ENCODE measurements around the gene MLXIPL. TPM values are rescaled to one million over a fixed set of nuclear protein-coding genes. Genes with fewer than 3 reads are reported as not detected.
A peak's percentile ranks its signal among the peaks of the same experiment; 100 is the strongest.
"Not testable (repeated sequence)": the region's sequence is repeated elsewhere in the genome, so short reads cannot be mapped to it uniquely, and the experiment has no call there.

Gene MLXIPL
- total RNA-seq, 1 experiment from 2014 or later = not detected

DNA sequence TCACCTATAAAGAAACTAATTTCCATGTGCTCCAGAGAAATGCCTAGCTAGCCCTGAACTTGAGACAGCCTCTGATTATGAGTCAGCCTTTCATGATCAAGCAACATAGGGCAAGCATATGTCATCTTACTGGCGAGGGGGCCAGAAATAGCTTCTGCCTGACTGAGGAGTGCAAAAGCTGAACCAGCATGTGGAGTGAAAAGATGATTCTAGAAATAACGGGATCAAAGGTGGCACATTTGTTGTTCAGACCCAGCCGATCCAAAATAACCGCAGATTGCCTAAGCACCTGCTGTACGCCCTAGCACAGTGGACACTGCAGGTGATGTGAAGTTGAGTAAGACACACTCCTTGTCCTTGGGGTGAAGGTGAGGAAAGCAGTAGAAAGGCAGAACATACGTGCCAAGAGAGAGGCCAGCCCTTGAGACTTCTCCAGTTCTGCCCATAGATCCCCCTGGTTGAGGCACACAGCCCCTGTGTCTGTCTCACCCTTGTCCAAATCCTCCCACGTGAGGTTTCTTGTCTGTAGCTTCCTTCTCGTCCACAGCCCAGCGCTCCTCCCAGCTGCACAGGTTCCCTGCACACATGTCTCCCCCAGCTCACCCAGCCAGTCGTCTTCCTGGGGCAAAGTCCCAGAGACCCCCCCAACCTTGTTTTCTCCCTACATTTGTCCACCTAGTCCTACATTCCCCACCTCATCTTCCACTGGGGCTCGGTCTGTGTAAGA is 64.0 kb downstream of the MLXIPL start:
- peaks cover 15% of the 10 kb centered on the region for H4K20me1 ChIP-seq (ENCODE audit: insufficient read depth, low read depth, low read length)
- H3K9ac ChIP-seq (ENCODE audit: low read length) = peak overlapping the region; percentile 36
- H3K36me3 ChIP-seq (ENCODE audit: insufficient read depth, low read length) = peaks cover 5% of the 10 kb centered on the region; the same call in 1 of the 2 replicates
- H3K9me2 ChIP-seq (replicated peaks; ENCODE audit: insufficient read depth, low read length) = no peaks in the 10 kb centered on the region
- peaks cover 17% of the 10 kb centered on the region for H3K79me2 ChIP-seq (ENCODE audit: low read length)
- H2AFZ ChIP-seq (ENCODE audit: low read length) = no peak overlapping the region
- H3K4me1 ChIP-seq (ENCODE audit: low read length) = peaks cover 35% of the 10 kb centered on the region
- H3K4me3 ChIP-seq (ENCODE audit: low read length) = no peak overlapping the region
- no peak overlapping the region for H3K4me2 ChIP-seq (ENCODE audit: low read depth, low read length, poor library complexity, severe bottlenecking)
- no peaks in the 10 kb centered on the region for H3K27me3 ChIP-seq (ENCODE audit: low read length)
- no peak overlapping the region for H3K27ac ChIP-seq (ENCODE audit: low read length)
- H3K9me3 ChIP-seq (ENCODE audit: low read length) = no peaks in the 10 kb centered on the region
- DNase-seq = no peak

DNA sequence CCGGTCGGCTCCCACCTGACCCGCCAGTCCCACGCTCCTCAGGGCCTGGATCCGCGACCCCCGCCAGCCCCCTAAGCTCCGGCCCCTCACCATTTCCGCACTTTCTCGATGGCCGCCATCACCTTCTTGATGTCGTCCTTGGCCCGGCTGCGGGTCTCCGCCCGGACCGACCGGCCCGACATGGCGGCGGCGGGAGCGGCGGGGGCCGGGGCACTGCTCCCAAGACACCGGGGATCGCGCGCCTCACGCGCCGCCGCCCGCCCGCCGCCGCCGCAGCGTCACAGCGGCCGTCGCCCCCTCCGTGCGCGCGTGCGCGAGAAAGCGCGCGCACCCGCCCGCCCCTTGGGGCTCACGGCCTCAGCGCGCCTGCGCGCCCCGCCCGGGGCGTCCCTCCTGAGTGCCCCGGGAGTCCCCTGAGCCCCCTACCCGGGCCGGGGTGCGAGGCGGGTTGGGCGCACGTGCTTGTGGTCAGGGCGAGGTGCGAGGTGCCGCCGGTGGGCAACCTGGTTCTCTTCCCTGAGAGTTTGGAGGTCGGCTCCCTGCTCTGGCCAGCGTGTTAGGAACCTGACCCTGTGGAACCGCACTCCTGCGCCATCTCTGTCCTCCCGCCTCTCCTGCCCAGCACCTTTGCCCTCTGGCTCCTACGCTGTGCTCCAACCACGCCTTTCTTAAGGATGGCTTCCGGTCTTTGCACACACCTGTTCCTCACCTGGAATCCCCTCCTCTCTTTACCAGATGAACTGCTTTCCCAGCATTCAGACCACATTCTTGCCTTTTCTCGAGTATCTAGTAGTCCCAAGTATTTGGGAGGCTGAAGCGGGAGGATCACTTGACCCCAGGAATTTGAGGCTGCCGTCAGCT is 66.7 kb downstream of the MLXIPL start, which contains the start of gene BCL7B:
Gene BCL7B, minus strand, starts transcription at position 294 of the 861 bp plus-strand sequence. Its CDS starts 112 bp downstream, at position 182.
- H3K4me3 ChIP-seq (ENCODE audit: low read length) = peak within 1 kb of the TSS; percentile 85

DNA sequence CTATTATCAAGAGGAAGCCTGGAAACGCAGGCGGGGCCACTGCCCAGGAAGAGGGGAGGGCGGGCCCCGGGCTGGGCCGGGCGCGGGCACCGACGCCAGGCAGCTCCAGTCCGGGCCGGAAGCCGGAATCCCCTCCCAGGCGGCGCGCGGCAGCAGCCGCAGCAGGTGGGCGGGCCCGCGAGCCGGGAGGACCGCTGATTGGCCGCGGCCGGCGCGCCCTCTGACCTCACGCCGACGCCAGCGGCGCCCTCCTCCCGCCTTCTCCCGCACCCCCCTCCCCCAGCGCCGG is 67.3 kb downstream of the MLXIPL start:
- Histone ChIP-seq H2AFZ (ENCODE audit: low read length) (no peak overlapping the region), H3K9me2 (replicated peaks; ENCODE audit: insufficient read depth, low read length) (no peaks in the 10 kb centered on the region), H3K27ac (ENCODE audit: low read length) (peak overlapping the region; percentile 83), H3K9me3 (ENCODE audit: low read length) (no peaks in the 10 kb centered on the region), H3K79me2 (ENCODE audit: low read length) (peaks cover 48% of the 10 kb centered on the region), H3K4me3 (ENCODE audit: low read length) (peak overlapping the region; percentile 85), H4K20me1 (ENCODE audit: insufficient read depth, low read depth, low read length) (peaks cover 18% of the 10 kb centered on the region), H3K36me3 (ENCODE audit: insufficient read depth, low read length) (peaks cover 18% of the 10 kb centered on the region; the same call in 1 of the 2 replicates), H3K4me2 (ENCODE audit: low read depth, low read length, poor library complexity, severe bottlenecking) (peak overlapping the region; percentile 82), H3K9ac (ENCODE audit: low read length) (peak overlapping the region; percentile 100), H3K27me3 (ENCODE audit: low read length) (no peaks in the 10 kb centered on the region), H3K4me1 (ENCODE audit: low read length) (peaks cover 35% of the 10 kb centered on the region)
- peak; percentile 96 for DNase-seq

More for the DNA sequence above, 66.7 kb downstream of the MLXIPL start, which contains the start of gene BCL7B:
- Histone ChIP-seq H4K20me1 (ENCODE audit: insufficient read depth, low read depth, low read length) (peaks cover 18% of the 10 kb centered on the region), H3K27me3 (ENCODE audit: low read length) (no peaks in the 10 kb centered on the region), H3K9me3 (ENCODE audit: low read length) (no peaks in the 10 kb centered on the region), H3K9me2 (replicated peaks; ENCODE audit: insufficient read depth, low read length) (no peaks in the 10 kb centered on the region), H3K9ac (ENCODE audit: low read length) (peak within 1 kb of the TSS; percentile 100), H3K27ac (ENCODE audit: low read length) (peak within 1 kb of the TSS; percentile 83), H3K4me2 (ENCODE audit: low read depth, low read length, poor library complexity, severe bottlenecking) (peak within 1 kb of the TSS; percentile 82), H3K4me1 (ENCODE audit: low read length) (peaks cover 39% of the 10 kb centered on the region), H3K36me3 (ENCODE audit: insufficient read depth, low read length) (peaks cover 16% of the 10 kb centered on the region; the same call in 1 of the 2 replicates), H3K79me2 (ENCODE audit: low read length) (peaks cover 42% of the 10 kb centered on the region), H2AFZ (ENCODE audit: low read length) (peak within 1 kb of the TSS; percentile 61; the same call in 1 of the 2 replicates)
- peak; percentile 91 for DNase-seq

DNA sequence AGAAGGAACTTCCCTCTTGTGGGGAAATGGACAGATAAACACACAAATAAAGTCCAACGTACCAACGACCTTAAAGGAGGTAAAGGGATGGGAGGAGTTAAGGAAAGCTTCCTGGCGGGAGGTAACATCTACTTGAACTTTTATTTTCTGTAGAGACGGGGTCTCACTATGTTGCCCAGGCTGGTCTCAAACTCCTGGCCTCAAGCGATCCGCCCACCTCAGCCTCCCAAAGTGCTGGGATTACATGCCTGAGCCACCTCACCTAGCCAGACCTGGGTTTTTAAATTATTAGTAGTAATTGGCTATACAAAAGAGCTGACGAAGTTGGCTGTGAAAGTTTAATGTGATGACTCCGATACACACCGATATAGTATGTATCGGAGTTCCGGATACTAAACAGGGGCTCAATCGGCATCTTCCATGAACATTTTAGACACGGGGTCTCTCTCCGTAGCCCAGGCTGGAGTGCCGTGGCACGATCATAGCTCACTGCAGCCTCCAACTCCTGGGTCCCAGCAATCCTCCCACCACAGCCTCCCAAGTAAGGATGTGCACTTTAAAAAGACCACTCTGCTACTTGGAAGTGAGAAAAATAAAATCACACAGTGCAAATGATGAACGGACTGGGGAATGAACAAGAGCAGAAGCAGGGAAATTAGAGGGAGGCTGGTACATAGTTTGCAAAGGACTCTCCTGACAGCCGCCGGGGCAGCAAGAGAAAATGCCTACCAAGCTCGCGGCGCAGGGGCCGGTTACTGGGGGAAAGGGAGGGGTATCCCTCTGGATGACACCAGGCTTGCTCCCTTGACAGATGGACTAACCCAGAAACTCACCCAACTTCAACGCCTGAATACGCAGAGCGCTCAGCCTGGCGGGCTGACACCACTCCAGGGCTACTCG is 67.9 kb downstream of the MLXIPL start:
- Histone ChIP-seq H3K9me3 (ENCODE audit: low read length) (no peaks in the 10 kb centered on the region), H2AFZ (ENCODE audit: low read length) (no peak overlapping the region), H3K27ac (ENCODE audit: low read length) (no peak overlapping the region), H3K4me1 (ENCODE audit: low read length) (peaks cover 29% of the 10 kb centered on the region), H4K20me1 (ENCODE audit: insufficient read depth, low read depth, low read length) (peaks cover 18% of the 10 kb centered on the region), H3K27me3 (ENCODE audit: low read length) (no peaks in the 10 kb centered on the region), H3K9ac (ENCODE audit: low read length) (peak overlapping the region; percentile 100), H3K9me2 (replicated peaks; ENCODE audit: insufficient read depth, low read length) (no peaks in the 10 kb centered on the region), H3K36me3 (ENCODE audit: insufficient read depth, low read length) (peaks cover 20% of the 10 kb centered on the region; the same call in 1 of the 2 replicates), H3K79me2 (ENCODE audit: low read length) (peaks cover 49% of the 10 kb centered on the region), H3K4me2 (ENCODE audit: low read depth, low read length, poor library complexity, severe bottlenecking) (peak overlapping the region; percentile 82), H3K4me3 (ENCODE audit: low read length) (peak overlapping the region; percentile 85)
- no peak for DNase-seq

DNA sequence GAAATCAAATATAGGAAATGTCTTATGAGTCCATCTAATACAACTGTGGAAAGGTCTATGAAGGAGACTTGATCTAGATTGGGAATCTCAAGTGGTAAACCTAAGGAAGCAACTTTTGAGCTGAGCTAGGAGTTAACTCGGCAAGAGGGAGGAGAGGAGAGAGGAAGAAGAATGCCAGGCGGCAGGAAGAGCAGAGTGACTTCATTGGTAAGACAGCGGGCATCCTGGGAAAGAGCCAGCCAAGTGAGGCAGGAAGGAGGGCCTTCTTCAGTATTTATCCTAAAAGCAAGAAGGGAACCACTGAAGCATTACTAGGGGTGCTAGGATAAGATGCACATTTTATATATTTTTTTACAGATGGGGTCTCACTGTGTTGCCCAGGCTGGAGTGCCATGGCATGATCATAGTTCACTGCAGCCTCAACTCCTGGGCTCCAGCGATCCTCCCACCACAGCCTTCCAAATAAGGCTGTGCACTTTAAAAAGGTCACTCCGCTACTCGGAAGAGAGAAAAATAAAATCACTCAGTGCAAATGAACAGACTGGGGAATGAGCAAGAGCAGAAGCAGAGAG is 68.8 kb downstream of the MLXIPL start:
- H3K79me2 ChIP-seq (ENCODE audit: low read length) = peaks cover 56% of the 10 kb centered on the region
- H3K27ac ChIP-seq (ENCODE audit: low read length) = no peak overlapping the region
- no peaks in the 10 kb centered on the region for H3K27me3 ChIP-seq (ENCODE audit: low read length)
- H3K4me2 ChIP-seq (ENCODE audit: low read depth, low read length, poor library complexity, severe bottlenecking) = peak overlapping the region; percentile 82
- H3K9me3 ChIP-seq (ENCODE audit: low read length) = no peaks in the 10 kb centered on the region
- peaks cover 18% of the 10 kb centered on the region for H4K20me1 ChIP-seq (ENCODE audit: insufficient read depth, low read depth, low read length)
- H3K9me2 ChIP-seq (replicated peaks; ENCODE audit: insufficient read depth, low read length) = no peaks in the 10 kb centered on the region
- H2AFZ ChIP-seq (ENCODE audit: low read length) = no peak overlapping the region
- DNase-seq = no peak
- H3K36me3 ChIP-seq (ENCODE audit: insufficient read depth, low read length) = peaks cover 25% of the 10 kb centered on the region; the same call in 1 of the 2 replicates
- peaks cover 28% of the 10 kb centered on the region for H3K4me1 ChIP-seq (ENCODE audit: low read length)
- peak overlapping the region; percentile 85 for H3K4me3 ChIP-seq (ENCODE audit: low read length)
- H3K9ac ChIP-seq (ENCODE audit: low read length) = peak overlapping the region; percentile 100

DNA sequence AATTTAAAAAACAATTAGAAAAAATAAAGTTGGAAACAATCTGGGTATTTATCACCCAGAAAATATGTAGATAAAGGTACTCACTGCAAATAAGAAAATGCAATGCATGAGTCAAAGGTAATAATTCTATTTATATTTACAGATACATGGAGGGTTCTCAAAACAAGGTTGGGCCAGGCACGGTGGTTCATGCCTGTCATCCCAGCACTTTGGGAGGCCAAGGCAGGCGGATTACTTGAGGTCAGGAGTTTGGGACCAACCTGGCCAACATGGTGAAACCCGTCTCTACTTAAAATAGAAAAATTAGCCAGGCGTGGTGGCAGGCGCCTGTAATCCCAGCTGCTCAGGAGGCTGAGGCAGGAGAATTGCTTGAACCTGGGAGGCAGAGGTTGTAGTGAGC is 74.2 kb downstream of the MLXIPL start:
- Histone ChIP-seq H3K79me2 (ENCODE audit: low read length) (peaks cover 84% of the 10 kb centered on the region), H4K20me1 (ENCODE audit: insufficient read depth, low read depth, low read length) (peaks cover 11% of the 10 kb centered on the region; the same call in 1 of the 2 replicates)
- H3K9ac ChIP-seq (ENCODE audit: low read length) = not testable (repeated sequence)

DNA sequence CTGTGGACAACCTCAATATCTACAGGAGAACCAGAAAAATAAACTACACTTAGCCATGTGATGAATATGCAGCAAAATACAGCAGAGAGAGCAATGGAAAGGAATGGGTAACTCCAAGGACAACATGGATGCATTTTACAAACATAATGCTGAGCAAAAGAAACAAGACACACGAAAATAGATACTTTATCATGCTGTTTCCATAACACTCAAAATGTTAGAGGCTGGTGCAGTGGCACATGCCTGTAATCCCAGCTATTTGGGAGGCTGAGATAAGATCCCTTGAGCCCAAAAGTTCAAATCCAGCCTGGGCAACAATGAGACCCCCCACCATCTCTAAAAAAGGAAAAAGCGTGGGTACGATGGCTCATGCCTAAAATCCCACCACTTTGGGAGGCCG is 75.1 kb downstream of the MLXIPL start:
- H3K36me3 ChIP-seq (ENCODE audit: insufficient read depth, low read length) = peaks cover 22% of the 10 kb centered on the region; the same call in 1 of the 2 replicates
- no peak overlapping the region for H3K27ac ChIP-seq (ENCODE audit: low read length)
- DNase-seq = no peak
- H3K27me3 ChIP-seq (ENCODE audit: low read length) = no peaks in the 10 kb centered on the region
- H3K9me3 ChIP-seq (ENCODE audit: low read length) = no peaks in the 10 kb centered on the region
- peaks cover 82% of the 10 kb centered on the region for H3K79me2 ChIP-seq (ENCODE audit: low read length)
- H4K20me1 ChIP-seq (ENCODE audit: insufficient read depth, low read depth, low read length) = peaks cover 16% of the 10 kb centered on the region; the same call in 1 of the 2 replicates
- no peak overlapping the region for H3K9ac ChIP-seq (ENCODE audit: low read length)
- no peaks in the 10 kb centered on the region for H3K4me1 ChIP-seq (ENCODE audit: low read length)
- H2AFZ ChIP-seq (ENCODE audit: low read length) = no peak overlapping the region
- no peak overlapping the region for H3K4me3 ChIP-seq (ENCODE audit: low read length)
- no peaks in the 10 kb centered on the region for H3K9me2 ChIP-seq (replicated peaks; ENCODE audit: insufficient read depth, low read length)
- no peak overlapping the region for H3K4me2 ChIP-seq (ENCODE audit: low read depth, low read length, poor library complexity, severe bottlenecking)

More for the DNA sequence above, 74.2 kb downstream of the MLXIPL start:
- not testable (repeated sequence) for H3K27me3 ChIP-seq (ENCODE audit: low read length); H3K4me2 ChIP-seq (ENCODE audit: low read depth, low read length, poor library complexity, severe bottlenecking); H3K4me3 ChIP-seq (ENCODE audit: low read length); H2AFZ ChIP-seq (ENCODE audit: low read length); H3K9me2 ChIP-seq (replicated peaks; ENCODE audit: insufficient read depth, low read length); H3K4me1 ChIP-seq (ENCODE audit: low read length); DNase-seq; H3K27ac ChIP-seq (ENCODE audit: low read length); H3K9me3 ChIP-seq (ENCODE audit: low read length)
- H3K36me3 ChIP-seq (ENCODE audit: insufficient read depth, low read length) = peaks cover 30% of the 10 kb centered on the region; the same call in 1 of the 2 replicates

Measured in Karpas-422 (cell line).